Right ventricle myocardium superior (tissue), 1 donor: ENCODE results near the gene SWI5. TPM values are rescaled to one million over a fixed set of nuclear protein-coding genes. Genes with fewer than 3 reads are reported as not detected.

Source experiments
- ATAC-seq: fragments of 200-7000 bp; cut with Tn5 transposase; one replicate; pipeline ENCODE4 v1.9.1; 2020; ENCODE audit warnings: mild to moderate bottlenecking; ENCODE audit not compliant: poor library complexity
- DNase-seq: peaks from one replicate; pipeline ENCODE4 v3.0.0-alpha.2; 2020
- intact Hi-C: fragments of 100-400 bp; cut with DNase I; formaldehyde crosslinking; loops from one replicate; pipeline ENCODE4 v1.11.2; 2022
- total RNA-seq: library from RNA; stranded (reverse); fragmentation: NEBNext Ultra II Directional; extraction: Animal tissue kit (Norgen Biotek cat#: 25700); gene quantifications from one replicate; pipeline ENCODE4 v1.2.1, GENCODE V29; 2021
- donor health status: DM: no; HTN: yes; CAD: no; lungs with severe emphysema.

The SWI5 gene
- total RNA-seq, 1 donor from 2014 or later = 16.3 TPM

DNA sequence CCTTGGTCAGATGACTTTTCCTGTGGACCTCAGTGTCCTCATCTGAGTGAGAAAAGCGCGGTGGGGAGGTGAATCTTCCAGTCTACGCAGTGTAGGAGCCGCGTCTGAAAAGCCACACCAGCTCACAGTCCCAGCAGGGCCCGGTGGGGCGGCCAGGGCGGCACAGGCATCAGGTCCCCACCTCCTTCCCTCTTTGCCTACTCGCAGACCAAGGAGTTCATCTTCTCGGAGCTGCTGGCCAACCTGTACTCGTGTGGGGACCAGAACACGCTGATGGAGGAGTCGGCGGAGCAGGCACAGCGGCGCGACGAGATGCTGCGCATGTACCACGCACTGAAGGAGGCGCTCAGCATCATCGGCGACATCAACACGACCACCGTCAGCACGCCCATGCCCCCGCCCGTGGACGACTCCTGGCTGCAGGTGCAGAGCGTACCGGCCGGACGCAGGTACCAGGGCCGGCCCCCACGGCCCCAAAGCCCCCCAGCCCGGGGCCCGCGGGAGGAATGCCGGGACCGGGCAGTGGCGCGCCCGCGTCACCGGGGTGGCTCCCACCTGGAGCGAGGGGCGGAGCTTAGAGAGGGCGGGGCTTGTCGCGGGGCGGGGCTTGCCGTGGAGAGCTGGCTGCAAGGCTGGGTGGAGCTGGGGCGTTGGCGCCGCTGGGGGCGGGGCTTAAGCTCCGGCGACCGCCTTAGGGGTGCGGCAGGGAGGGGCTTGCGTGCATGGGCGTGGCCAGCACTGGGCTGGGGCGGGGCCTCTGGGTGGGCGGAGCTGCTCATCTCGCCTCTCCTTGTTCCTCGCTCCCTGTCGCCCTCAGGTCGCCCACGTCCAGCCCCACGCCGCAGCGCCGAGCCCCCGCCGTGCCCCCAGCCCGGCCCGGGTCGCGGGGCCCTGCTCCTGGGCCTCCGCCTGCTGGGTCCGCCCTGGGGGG is 25.9 kb upstream of the SWI5 start:
- intact Hi-C loops = no loop called here
- peak; percentile 86 for ATAC-seq

DNA sequence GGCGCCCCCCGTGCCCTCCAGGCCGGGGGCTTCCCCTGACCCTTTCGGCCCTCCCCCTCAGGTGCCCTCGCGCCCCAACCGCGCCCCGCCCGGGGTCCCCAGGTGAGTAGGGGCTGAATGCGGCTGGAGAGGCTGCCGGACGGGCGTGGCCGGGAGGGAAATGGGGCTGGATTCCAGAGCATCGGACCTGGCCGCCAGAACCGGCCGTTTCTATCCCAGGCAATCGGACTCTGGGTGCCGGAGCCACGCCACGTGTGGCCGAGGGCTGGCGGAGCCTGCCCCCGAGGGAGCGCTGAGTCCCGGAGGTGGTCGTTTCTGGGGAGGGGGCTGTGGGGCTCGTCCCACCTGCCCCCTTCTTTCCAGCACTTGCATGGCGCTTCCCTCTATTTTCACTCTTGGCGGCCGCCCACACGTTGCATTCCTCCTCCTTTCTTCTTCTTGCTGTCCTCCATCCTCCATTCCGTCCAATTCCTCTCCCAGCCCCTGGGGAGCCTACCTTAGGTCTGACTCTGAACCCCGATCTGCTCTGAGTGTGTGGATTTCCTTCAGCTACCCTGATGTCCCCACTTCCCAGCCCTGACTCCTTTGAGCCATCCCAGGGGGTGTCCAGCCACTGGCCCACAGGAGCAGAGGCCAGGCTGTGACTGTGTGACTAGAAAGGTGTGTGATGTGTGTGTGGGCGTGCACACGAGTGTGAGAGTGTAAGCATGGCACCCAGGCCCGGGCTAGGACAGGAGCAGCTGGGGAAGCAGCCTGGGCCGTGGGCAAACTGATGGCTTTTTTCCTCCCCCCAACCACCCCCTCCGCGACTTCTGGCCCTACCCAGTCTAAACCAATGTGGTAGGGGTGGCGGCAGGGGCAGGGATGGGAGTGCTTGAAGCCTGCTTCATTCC is 25.0 kb upstream of the SWI5 start:
- DNase-seq (no peak), ATAC-seq (no peak)
- intact Hi-C loops = no loop called here

More for the DNA sequence above, 25.9 kb upstream of the SWI5 start:
- peak; percentile 90 for DNase-seq

DNA sequence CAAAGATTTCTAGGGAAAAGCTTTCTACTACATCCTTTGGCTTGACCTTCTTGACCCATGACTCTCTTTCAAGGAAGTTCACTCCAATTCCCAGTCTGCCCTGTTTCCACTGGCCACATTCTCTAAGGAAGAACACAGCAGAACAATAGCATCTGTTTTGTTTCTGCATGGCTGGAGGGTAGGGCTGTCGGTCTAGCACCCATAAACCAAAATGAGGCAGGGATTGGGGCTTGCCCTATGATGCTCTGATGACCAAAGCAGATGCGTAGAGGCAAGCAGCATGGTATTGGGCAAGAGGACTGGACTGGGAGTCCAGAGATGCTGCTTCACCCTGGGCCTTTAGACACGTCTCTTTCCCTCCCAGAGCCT is 24.4 kb upstream of the SWI5 start:
- no peak for ATAC-seq

DNA sequence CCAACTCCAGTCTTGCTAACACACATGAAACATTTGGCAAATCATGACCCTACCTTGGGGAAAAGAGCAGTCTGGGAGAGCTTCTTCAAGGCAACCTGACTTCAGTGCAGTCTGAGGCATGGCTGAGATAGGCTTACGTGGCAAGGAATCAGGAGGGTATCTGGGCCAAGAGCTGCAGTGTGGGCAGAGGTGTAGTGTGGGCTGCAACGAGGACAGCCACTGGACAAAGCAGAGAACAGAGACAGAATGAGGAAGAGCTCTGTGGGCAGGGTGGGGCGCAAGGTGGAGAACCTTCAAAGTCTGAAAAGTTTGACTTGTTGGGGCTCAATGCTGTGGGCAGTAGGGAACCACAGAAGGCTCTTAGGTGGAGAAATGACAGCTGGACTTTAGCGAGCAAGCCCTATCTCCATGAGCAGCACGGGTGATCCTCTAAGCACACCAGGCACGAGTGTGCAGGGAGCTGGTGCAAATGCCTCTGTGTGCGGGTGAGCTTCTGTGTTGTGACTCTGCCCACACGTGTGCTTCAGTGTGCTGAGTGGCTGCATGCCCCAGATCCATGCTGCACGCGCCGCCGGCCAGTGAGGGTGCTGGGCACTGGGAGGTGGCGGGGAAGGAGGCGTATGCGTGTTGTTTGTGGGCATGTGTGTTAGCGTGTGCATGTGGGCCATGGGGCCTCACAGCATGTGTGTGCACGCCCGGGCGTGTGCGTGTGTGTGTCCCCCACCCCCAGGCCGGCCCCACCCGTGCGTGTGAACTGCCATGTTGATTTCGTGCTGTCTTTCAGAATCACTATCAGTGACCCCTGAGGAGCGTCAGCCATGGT is 23.5 kb upstream of the SWI5 start:
- ATAC-seq (no peak), DNase-seq (no peak)
- intact Hi-C loops = no loop called here

More for the DNA sequence above, 24.4 kb upstream of the SWI5 start:
- intact Hi-C loops = no loop called here
- DNase-seq = no peak

DNA sequence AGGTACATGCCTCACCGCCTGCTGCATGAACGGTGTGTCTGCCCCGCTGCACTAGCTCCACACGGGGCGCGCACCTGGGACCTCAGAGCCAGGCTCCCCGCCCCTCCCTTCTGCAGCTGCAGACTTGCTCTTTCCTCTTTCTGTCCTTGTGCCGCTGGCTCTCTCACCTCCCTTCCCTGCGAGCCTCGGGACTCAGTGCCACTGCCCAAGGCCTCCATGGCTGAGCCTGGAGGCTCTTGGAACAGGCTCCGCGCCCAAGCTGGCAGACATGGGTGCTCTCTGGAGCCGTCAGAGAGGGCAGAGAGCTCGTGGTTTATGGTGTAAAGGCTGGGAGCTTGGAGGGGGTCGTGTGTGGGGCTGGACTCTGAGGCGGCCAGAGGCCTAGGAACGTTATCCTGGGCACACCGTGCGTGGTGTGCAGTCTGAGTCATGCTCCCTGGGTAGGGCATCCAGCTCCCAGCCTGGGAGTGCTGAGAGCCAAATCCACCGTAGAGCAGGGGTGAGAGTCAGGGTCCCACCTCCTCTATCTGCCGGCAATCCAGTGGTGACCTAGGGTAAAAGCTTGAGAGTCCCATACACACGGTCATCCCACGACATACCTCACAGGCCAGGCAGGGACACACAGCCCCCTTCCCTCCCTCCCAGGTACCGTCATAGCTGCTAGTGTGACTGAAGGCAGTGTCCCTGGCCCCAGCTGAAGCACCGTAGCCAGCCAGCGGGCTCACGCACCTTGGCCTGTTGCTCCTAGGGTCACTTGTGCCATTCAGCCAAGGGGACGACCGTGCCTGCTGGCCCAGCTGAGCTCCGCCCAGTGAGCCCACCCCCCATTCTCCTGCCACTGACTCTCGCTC is 22.7 kb upstream of the SWI5 start:
- DNase-seq (no peak), ATAC-seq (no peak)
- intact Hi-C loops = no loop called here

DNA sequence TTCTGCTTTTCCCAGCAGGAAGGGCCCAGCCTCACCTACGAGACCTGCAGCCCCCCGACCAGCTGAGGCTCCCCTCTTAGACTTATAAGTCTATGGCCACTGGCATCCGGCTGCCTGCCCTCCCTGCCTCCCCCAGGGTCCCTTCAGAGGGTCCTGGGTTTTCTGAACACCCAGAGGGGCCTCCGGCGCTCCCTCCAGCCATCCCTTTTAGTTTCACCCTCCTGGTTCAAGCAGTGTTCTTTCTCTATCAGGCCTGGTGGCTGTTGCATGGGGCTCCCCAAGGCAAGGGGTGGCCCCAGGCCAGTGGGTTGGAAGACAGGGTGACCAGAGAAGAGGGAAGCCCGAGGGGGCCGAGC is 22.1 kb upstream of the SWI5 start:
- ATAC-seq = no peak
- no peak for DNase-seq
- intact Hi-C loops = no loop called here

DNA sequence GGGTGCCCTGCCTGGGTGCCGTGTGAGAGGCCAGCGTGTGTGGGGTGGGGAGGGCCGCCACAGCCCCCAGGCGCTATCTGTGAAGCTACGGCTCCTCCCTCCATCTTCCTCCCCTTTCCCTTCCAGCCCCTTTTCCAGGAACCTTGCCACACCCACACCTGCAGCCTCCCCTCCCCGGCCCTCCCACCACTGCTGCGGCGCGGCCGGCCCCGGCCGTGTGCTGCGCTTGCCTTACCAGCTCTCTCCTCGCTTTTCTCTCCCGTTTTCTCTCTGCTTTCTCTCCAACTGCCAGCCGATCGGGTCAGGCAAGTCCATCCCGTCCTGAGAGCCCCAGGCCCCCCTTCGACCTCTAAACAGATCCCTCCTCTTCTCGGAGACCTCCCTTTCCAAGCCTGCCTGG is 21.7 kb upstream of the SWI5 start:
- DNase-seq (no peak), ATAC-seq (no peak)
- intact Hi-C loops = no loop called here

DNA sequence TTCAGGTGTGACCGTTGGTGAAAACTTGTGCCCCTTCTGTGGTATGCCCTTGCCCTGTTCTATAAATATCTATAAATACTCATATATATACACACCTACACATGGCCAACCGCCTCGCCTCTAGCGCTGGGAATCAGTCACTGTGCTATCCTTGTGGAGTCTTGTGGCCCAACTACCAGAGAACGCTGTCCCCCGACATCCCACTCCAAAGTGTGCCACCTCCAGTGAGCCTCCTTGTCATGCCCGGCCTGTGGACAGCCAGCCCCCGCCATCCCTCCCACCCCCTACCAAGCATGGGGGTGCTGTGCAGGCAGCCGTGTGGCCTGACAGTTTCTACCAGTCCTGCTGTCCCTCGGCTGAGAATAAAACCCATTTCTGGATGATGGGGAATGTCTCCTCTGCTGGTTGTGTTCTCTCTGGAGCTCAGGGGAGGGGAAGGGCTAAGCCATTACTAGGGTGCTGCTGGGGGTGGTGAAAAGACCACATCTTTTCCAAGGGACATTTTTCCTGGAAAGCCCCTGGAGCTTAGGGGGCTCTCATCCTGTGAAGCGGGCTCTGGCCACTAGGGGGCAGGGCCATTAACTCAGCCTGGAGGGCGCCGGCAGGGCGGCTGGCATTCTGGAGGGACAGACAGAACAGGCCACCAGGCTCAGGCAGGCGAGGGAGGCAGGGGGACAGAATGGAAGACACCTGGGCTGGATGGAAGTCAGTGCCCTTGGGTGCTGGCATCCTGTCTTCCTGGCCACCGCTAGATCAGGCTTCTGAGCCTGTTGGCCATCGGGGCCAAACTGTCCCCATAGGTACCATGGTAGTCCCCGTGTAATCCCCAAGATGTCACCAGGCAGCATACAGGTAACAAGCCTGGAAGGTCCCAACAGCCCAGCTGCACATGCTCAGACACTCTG is 21.0 kb upstream of the SWI5 start:
- ATAC-seq (peak; percentile 66), DNase-seq (peak; percentile 79)
- intact Hi-C loops = no loop called here

DNA sequence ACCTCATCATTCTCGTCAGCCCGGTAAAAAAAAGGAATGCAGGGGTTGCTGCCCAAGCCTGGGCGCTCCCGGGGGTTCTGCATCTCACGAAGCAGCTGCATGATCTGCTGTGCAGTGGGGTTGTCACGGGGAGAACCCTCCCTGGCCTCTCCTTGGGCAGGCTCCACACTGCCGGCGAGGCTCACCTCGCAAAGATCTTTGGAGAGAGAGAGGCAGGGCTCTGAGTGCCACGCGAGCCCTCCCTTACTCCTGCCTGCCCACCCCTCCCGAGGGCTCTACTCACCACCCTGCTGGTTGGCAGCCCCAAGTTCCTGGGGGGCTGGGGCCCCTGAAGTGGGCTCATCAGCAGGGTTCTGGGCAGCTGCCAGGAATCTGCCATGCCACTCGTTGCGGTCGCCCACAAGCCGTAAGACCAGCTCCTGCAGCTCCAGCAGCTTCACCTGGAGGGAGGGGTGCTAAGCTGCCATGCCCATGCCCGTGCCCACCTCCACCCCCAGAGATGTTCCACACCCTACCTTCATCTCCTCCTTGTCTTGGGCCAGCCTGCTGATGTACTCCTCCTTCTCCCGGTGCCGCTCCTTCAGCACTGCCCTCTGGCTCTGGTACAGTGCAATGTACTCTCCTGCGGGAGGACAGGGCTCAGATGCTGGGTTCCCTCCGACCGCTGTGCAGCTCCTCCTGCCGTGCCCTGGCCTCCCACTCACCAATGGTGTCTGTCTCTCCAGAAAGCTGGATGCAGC is 18.8 kb upstream of the SWI5 start:
- DNase-seq = peak; percentile 16
- intact Hi-C loops = no loop called here
- ATAC-seq = no peak

DNA sequence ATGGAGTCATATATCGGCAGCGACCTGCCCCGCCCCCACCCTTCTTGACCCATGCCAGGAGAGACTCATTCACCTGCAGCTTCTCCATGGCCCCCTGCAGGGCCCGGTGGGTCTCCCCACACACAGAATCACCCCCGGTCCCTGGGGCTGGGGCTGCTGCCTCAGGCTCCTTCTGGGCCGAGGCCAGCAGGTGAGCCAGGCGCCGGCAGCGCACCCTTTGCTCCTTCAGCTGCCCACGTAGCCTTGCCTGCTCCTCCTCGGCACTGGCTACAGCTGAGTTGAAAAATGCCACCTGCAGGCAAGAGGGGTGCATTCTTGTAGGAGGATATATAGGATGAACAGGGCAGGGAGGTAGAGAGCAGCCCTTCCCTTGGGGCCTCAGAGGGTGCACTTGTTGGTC is 18.2 kb upstream of the SWI5 start:
- ATAC-seq (no peak), DNase-seq (no peak)
- intact Hi-C loops = no loop called here

DNA sequence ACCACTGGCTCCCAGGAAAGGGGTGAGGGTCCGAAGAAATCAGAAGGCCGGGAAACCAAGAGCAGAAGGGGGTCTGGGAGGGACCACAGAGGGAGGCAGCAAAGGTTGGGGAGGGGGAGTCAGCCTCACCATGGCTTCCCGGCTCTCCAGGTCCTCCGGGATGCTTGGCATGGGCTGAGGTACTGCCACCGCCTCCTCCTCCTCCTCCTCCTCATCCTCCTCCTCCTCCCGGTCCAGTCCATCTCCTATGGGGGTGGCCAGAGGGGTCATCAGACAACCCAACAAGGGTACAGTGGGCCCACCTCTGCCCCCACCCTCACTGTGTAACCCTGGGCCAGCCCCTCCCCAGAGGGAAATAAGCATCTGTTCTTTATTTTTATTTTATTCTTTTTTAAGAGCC is 17.8 kb upstream of the SWI5 start:
- ATAC-seq (no peak), DNase-seq (no peak)
- intact Hi-C loops = no loop called here

DNA sequence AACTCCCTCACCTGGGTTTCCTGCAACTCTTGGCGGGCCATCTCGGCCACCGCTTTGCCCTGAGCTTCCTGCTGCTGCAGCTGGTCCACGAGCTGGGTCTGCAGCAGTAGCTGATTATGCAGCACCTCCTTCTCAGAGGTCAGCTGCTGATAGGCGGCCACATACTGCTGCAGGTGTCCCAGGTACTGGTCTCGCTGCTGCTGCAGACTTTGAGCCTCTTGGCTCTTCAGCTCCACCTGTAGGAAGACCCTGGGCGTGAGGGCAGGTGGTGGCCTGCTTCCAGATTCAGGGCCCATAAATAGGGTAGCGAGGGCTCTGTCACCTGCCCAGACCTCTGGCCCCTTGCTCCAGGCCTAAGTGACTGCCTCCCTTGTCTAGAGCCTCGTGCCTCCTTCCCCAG is 16.9 kb upstream of the SWI5 start:
- DNase-seq = no peak
- intact Hi-C loops = no loop called here
- no peak for ATAC-seq

DNA sequence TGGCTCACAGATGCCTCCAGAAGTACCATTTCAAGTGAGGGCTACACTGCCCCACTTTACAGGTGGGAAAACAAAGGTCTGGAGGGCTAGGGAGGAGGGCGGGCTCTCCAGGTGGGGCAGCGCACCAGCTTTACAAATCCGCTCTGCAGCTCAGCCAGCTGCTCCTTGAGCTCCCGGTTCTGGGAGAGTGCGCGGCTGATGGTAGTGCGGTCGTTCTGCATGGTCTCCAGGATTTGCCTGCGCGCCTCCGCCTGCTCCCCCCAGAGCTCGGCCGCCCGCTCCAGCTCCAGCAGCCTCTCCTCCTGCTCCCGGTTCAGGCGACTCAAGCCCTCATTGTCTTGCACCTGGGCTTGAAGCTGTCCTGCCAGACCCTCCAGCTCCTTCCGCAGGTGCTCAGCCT is 15.7 kb upstream of the SWI5 start:
- intact Hi-C loops = no loop called here
- DNase-seq (no peak), ATAC-seq (no peak)

DNA sequence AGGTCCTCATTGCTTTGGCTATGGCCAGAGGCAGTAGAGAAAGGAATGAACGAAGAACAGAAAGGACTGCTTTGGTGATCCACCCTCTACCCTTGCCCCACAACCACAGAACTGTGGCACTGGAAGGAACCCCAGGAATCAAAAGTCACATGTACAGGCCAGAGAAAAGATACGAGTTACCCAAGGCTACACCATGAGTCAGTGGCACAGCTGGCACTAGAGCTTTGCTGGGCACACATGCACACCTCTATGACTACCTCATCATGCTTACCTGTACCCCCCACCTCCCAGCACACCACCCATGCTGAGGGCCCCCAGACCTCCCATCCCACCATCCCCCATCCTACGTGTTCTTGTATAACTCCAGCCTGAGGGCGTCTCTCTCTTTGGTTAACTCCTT is 13.4 kb upstream of the SWI5 start:
- no peak for ATAC-seq
- intact Hi-C loops = no loop called here
- no peak for DNase-seq

DNA sequence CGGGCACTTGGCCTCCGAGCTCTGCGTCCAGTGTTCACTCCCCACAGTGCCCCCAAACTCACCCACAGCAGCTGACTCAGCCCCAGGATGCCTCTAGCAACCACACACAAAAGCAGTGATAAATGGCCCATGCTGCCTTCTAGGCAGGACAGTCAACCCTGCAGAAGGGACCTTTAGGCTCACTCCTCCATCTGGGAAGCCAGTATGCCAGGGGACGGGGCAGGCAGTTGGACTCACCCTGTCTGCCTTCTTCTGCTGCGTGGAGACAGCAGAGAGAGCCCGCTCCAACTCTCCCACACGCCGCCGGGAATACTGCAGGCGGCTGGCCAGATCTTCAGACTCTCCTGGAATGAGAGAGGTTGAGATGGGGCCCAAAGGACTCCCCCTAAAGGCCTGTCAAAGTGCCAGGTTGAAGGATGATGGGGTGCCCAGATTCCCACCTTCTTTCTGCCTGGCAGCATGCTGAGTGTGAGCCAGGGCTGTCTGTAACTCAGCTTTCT is 10.7 kb upstream of the SWI5 start:
- DNase-seq = no peak
- ATAC-seq = no peak
- intact Hi-C loops = no loop called here

DNA sequence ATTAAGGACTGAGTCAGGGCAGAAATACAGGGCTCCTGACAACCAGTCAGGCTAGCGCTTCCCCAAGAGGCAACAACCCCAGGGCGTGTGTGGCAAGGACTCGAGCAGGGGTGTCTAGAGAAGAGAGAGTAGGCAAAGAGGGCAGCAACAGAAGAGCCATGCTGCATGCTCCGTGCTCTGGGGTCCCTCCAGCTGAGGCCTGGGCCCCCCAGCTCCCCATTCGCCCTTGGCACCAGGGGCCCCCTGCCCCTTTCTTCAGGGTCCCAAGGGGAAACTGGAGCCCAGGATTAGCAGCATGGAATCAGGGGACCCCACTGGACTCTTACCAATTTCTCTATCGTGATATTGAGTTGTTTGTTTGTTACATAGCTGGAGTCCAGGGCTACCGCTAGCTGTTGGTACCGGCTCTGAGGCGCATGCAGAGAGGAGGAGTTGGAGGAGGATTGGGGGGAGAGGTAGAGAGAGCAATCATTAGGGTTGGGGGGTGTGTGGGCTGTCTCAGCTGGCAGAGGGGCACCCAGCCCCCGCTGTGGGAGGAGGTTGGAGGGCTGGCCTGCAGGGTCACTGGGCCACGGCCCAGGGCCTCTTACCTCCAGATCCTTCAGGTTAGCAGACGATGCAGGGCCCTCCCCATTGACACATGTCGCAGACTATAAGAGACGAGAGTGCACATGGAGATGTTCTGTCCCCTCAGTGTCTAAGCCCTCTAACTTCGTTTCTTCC is 9.0 kb upstream of the SWI5 start:
- intact Hi-C loops = no loop called here
- DNase-seq = no peak
- no peak for ATAC-seq
